Activated CD4-positive, alpha-beta T cell treated with anti-CD3 and anti-CD28 coated beads, Interleukin-2, amount 50 U/mL, for 4 hours (primary cell): ENCODE measurements around the gene PLXNB3.

Source experiments
- DNase-seq, 2 experiments: peaks; one replicate each; pipeline ENCODE4 v3.0.0-alpha.2; 2020

The PLXNB3 gene

GRCh38 chrX:153762626-153763173 is 1.3 kb upstream of the PLXNB3 start:
- no peak for DNase-seq

- DNase-seq, result no peak
Observed at GRCh38 chrX:153763298-153763932, 634 bp upstream of the PLXNB3 start.

GRCh38 chrX:153764786-153765137 is 713 bp downstream of the PLXNB3 start:
- DNase-seq, result no peak

GRCh38 chrX:153765138-153766079 is 1.4 kb downstream of the PLXNB3 start:
- DNase-seq, result no peak

- peak in 1 of 2 experiments; percentile 8 for DNase-seq
Observed at GRCh38 chrX:153766098-153766817, 2.2 kb downstream of the PLXNB3 start.

- DNase-seq, result no peak
Observed at GRCh38 chrX:153766871-153767673, 3.0 kb downstream of the PLXNB3 start.

- DNase-seq, result no peak
Observed at GRCh38 chrX:153767674-153768055, 3.6 kb downstream of the PLXNB3 start.

GRCh38 chrX:153768311-153769157 is 4.5 kb downstream of the PLXNB3 start:
- DNase-seq, result no peak

- DNase-seq, result no peak
Observed at GRCh38 chrX:153769158-153769864, 5.3 kb downstream of the PLXNB3 start.

- no peak for DNase-seq
Observed at GRCh38 chrX:153769865-153770600, 6.0 kb downstream of the PLXNB3 start.

- no peak for DNase-seq
Observed at GRCh38 chrX:153770601-153771414, 6.8 kb downstream of the PLXNB3 start.

GRCh38 chrX:153771415-153772315 is 7.6 kb downstream of the PLXNB3 start:
- DNase-seq, result no peak

- no peak for DNase-seq
Observed at GRCh38 chrX:153772316-153773217, 8.5 kb downstream of the PLXNB3 start.

- no peak for DNase-seq
Observed at GRCh38 chrX:153773218-153773611, 9.2 kb downstream of the PLXNB3 start.

GRCh38 chrX:153773741-153774575 is 9.9 kb downstream of the PLXNB3 start:
- no peak for DNase-seq
